ENCODE data around the gene TUBA4A.

DNA sequence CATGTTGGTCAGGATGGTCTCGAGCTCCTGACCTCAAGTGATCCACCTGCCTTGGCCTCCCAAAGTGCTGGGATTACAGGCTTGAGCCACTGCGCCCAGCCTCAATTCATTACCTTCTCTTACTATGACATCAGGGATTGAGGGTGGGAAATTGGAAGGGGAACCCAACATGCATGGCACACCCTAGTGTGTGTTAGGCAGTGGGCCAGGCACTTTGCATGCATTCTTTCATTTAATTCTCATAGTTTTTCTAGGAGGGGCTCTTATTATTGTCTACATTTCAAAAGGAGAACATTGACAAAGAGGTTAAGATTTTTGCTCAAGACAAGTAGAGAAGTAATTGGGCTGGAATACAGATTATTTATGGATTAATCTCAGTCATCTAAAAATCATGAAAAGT is 14.6 kb upstream of the TUBA4A start:
- TF ChIP-seq, protein P1, sequence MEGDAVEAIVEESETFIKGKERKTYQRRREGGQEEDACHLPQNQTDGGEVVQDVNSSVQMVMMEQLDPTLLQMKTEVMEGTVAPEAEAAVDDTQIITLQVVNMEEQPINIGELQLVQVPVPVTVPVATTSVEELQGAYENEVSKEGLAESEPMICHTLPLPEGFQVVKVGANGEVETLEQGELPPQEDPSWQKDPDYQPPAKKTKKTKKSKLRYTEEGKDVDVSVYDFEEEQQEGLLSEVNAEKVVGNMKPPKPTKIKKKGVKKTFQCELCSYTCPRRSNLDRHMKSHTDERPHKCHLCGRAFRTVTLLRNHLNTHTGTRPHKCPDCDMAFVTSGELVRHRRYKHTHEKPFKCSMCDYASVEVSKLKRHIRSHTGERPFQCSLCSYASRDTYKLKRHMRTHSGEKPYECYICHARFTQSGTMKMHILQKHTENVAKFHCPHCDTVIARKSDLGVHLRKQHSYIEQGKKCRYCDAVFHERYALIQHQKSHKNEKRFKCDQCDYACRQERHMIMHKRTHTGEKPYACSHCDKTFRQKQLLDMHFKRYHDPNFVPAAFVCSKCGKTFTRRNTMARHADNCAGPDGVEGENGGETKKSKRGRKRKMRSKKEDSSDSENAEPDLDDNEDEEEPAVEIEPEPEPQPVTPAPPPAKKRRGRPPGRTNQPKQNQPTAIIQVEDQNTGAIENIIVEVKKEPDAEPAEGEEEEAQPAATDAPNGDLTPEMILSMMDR (conservative IDR thresholded peaks at IDR 0.05; ENCODE audit: low read depth, low read length), result no peak
- TF ChIP-seq RFX5 (IDR thresholded peaks at IDR 0.05; ENCODE audit: low read depth, low read length), result no peak
- no peak for TF ChIP-seq SMC3 (IDR thresholded peaks at IDR 0.05; ENCODE audit: low read depth, low read length)
- no peak for TF ChIP-seq MAZ (IDR thresholded peaks at IDR 0.05; ENCODE audit: borderline replicate concordance, low read depth, low read length)
- TF ChIP-seq CEBPB (IDR thresholded peaks at IDR 0.05; ENCODE audit: low read depth, low read length), result no peak

Measured in IMR-90 (cell line).